Activated CD4-positive, alpha-beta T cell treated with anti-CD3 and anti-CD28 coated beads for 4 hours (primary cell): ENCODE measurements around the gene DUSP22.

ENCODE experiments used
- DNase-seq, 2 donors: peaks; one replicate each; pipeline ENCODE4 v3.0.0-alpha.2; 2020

The DUSP22 gene

DNA sequence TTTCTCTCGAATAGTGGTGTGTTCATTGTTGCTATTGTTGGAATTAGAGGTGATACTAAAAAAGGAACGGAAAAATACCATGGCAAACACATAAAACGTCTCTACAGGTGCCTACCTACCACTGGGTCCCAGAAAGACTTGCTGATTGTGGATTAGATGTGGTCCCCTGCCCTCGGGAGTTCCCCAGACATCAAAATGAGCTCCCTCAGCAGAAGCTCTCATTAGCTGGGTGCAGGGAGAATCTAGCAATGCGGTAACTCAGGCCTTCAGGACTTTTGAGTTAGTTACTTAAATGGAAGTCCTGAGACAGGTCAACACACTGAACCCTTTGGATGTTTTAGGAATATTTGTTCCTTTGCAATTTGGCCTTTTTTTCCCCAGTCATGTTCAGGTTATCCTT, 105.3 kb downstream of the DUSP22 start:
- DNase-seq = no peak

DNA sequence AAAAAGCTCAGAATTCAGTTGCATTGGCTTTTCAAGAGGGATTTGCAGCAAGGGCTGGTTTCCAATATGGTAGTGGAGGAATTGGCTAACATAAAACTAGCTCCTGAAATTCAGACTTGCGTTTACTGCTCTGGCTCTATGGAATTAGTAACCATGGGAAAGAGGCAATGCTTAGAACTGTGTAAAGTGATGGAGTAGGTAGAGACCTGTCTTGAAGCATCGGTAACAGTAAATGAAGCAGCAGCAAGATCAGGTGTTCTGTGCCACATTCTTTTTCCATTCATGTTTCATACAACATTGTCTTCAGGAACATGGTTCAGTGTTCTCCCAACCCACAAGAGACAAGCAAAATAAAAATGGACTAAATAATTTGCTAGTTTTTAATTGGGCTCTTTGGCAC, 105.8 kb downstream of the DUSP22 start:
- DNase-seq = no peak

DNA sequence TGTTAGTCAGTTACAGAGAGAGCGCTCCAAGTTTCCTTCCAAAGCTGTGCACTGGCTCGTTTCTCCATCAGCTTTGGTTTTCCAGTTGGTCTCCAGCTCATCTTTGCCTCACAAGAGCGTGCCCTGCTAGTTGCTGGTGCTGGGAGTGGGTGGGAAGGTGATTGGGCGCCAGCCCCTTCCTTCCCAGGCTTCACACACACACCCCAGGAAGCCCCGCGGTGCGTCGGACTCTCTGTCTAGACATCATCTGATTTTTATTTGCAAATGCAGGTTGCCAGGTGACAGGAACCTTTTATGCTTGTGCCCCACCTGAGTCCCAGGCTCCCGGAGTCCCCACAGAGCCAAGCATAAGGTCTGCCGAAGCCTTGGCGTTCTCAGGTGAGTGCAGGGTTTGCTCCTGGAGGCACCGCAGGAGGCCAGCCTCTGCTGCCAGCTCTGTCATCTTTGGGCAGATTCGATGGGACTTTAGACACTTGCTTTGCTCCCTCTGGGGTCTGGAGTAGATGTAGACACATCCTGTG, 106.3 kb downstream of the DUSP22 start:
- peak in 1 of 2 donors; percentile 40 for DNase-seq

DNA sequence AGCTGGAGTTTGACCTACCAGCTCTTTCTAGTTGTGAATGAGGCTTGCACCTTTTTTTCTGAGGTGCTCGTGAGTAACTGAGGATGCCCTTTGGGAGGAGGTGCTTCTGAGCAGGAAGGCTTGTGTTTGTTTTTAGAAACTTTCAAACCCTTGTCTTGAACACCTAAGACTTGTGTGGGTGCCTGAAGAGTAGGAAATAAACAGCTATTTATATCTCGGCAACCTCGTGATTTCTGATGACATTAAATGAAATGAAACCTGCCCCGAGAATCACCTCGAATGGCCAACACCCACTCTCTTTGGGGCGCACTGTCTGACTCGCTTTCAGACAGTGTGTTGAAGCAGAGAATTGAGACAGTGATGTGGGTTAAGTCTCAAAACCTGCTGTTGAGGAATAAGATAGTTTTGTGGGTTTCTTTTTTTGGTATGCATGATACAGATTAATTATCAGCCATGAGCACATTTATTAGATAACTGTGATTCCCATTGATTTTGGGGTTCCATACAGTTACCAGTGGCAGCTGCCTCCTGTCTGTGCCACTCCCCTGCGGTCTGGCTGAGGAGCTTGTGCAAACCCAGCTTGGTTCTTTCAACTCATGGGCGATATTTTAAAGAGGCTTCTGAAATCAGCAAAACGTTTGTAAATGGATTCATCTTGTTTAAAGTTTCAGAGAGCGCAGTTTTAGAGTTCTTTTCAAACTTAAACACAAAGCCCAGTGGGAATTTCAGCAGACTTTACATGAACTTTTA, 107.7 kb downstream of the DUSP22 start:
- peak; percentile 42 to 45 for DNase-seq

DNA sequence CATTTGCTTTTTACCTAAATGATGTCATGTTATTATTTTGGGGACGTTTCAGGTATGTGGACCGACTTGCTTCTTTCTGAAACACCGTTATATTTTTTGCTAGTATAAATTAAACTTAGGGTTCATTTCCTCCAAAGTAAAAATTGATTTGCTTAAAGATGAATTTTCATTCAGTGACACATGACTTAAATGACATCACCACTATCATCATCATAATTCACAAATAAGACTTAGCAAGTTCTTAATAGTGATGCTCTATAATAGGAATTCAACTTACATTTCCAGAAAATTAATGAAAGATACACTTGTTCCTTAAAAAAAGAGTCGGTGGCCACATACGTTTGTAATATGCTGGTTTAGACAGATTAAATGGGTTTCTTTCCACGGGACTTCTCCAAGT, 108.5 kb downstream of the DUSP22 start:
- DNase-seq = no peak
